GM12878 (cell line): ENCODE results near the gene DDX55. TPM values are rescaled to one million over a fixed set of nuclear protein-coding genes. Genes with fewer than 3 reads are reported as not detected.

Experiments used
- ATAC-seq: fragments of 200-7000 bp; cut with Tn5 transposase; 3 replicates; pipeline ENCODE4 v1.9.1; 2020; ENCODE audit warnings: mild to moderate bottlenecking, moderate library complexity
- BruUV-seq: library from RNA; stranded (reverse); fragments of 400-500 nt; replicated peaks from 2 replicates; lab custom pipeline; 2021; lab: Mats Ljungman, UMichigan
- CTCF ChIA-PET: fragments of 300-600 bp; sonication (Branson Sonifier 250); formaldehyde crosslinking; extraction: SDS; loops from one replicate; lab custom pipeline; 2021; ENCODE audit warnings: inconsistent platforms; lab: Yijun Ruan, JAX
- POLR2A ChIA-PET: fragments of 350-600 bp; formaldehyde crosslinking; extraction: SDS; loops from one replicate; lab custom pipeline; 2021; ENCODE audit warnings: inconsistent platforms; lab: Charles Lee
- RAD21 ChIA-PET: fragments of 300-600 bp; sonication (Branson Sonifier 250); formaldehyde crosslinking; loops from one replicate; lab custom pipeline; 2023; ENCODE audit warnings: antibody characterized with exemption; ENCODE audit not compliant: unreplicated experiment; lab: Charles Lee
- SMC1A ChIA-PET: fragments of 300-600 bp; sonication (Branson Sonifier 250); formaldehyde crosslinking; loops from one replicate; lab custom pipeline; 2023; ENCODE audit not compliant: unreplicated experiment, uncharacterized antibody; lab: Charles Lee
- DNase-seq: peaks from one replicate; pipeline ENCODE4 v3.0.0-alpha.2; 2011; ENCODE audit warnings: low read depth, low spot score
- FAIRE-seq: peaks from 3 replicates; lab custom pipeline; 2011; peaks lifted over from hg19 to GRCh38; lab: Jason Lieb, UNC
- H2AFZ ChIP-seq: 2 replicates; pipeline ENCODE4 v1.6.0; 2011; ENCODE audit warnings: low read depth, low read length, control low read depth; ENCODE audit not compliant: control insufficient read depth
- H3K27ac ChIP-seq: 2 replicates; pipeline ENCODE4 v1.5.1; 2011; ENCODE audit warnings: control low read depth; ENCODE audit not compliant: control insufficient read depth, insufficient read depth
- H3K27me3 ChIP-seq, 2 experiments: replicated peaks in 1 of 2; 2 replicates each; pipeline versions ENCODE4 v1.6.0 to v1.6.1; 2011; ENCODE audit warnings: low read length in 1 of 2; ENCODE audit not compliant: control insufficient read depth in 2 of 2, insufficient read depth in 2 of 2
- H3K36me3 ChIP-seq, 2 experiments: 2 replicates each; pipeline ENCODE4 v1.5.1; 2011; ENCODE audit warnings: low read length in 1 of 2; ENCODE audit not compliant: control insufficient read depth in 2 of 2, insufficient read depth in 2 of 2
- H3K4me1 ChIP-seq: 2 replicates; pipeline ENCODE4 v1.6.1; 2011; ENCODE audit warnings: mild to moderate bottlenecking, low read length, moderate library complexity, mixed read lengths; ENCODE audit not compliant: control insufficient read depth, insufficient read depth
- H3K4me2 ChIP-seq: 2 replicates; pipeline ENCODE4 v1.6.0; 2011; ENCODE audit warnings: control low read depth; ENCODE audit not compliant: control insufficient read depth, insufficient read depth
- H3K4me3 ChIP-seq: fragments of 200-600 bp; sonication (generic); 2 replicates; pipeline ENCODE4 v1.5.1; 2016
- H3K79me2 ChIP-seq: 2 replicates; pipeline ENCODE4 v1.6.0; 2011; ENCODE audit warnings: low read length; ENCODE audit not compliant: control insufficient read depth, insufficient read depth
- H3K9ac ChIP-seq: 2 replicates; pipeline ENCODE4 v1.8.0; 2011; ENCODE audit warnings: low read length, control low read depth, mixed read lengths; ENCODE audit not compliant: control insufficient read depth, insufficient read depth
- H3K9me3 ChIP-seq: replicated peaks from 3 replicates; pipeline ENCODE4 v1.5.1; 2011; ENCODE audit warnings: mild to moderate bottlenecking, low read length; ENCODE audit not compliant: control insufficient read depth, insufficient read depth
- H4K20me1 ChIP-seq: 2 replicates; pipeline ENCODE4 v1.6.0; 2011; ENCODE audit not compliant: control insufficient read depth, insufficient read depth
- BCL3 ChIP-seq: IDR thresholded peaks from 2 replicates; pipeline ENCODE4 v1.6.1; 2011; ENCODE audit warnings: borderline replicate concordance, low read depth, mild to moderate bottlenecking, moderate library complexity, low read length; ENCODE audit not compliant: insufficient read depth, poor library complexity, severe bottlenecking
- FOXK2 ChIP-seq: fragments of 450-650 bp; IDR thresholded peaks from 2 replicates; pipeline ENCODE4 v1.6.1; 2017; ENCODE audit warnings: mild to moderate bottlenecking, moderate library complexity
- HCFC1 ChIP-seq: fragments of 150-350 bp; IDR thresholded peaks from 2 replicates; pipeline ENCODE4 v1.6.1; 2014; ENCODE audit warnings: low read length
- IKZF1 ChIP-seq: fragments of 450-650 bp; conservative IDR thresholded peaks from 2 replicates; pipeline ENCODE4 v1.6.1; 2017; ENCODE audit warnings: antibody characterized with exemption, mild to moderate bottlenecking
- MEF2B ChIP-seq: fragments of 450-650 bp; IDR thresholded peaks from 2 replicates; pipeline ENCODE4 v1.6.1; 2018; ENCODE audit warnings: mild to moderate bottlenecking, moderate library complexity; ENCODE audit not compliant: partially characterized antibody, poor library complexity, severe bottlenecking
- MYC ChIP-seq: IDR thresholded peaks from 2 replicates; pipeline ENCODE4 v1.6.1; 2011; ENCODE audit warnings: mild to moderate bottlenecking, low read length, moderate library complexity, inconsistent platforms; ENCODE audit not compliant: insufficient read depth, insufficient replicate concordance, insufficient read length, severe bottlenecking
- NR2C1 ChIP-seq: fragments of 450-650 bp; IDR thresholded peaks from 2 replicates; pipeline ENCODE4 v1.6.1; 2017; ENCODE audit warnings: antibody characterized with exemption, mild to moderate bottlenecking, moderate library complexity
- NRF1 ChIP-seq: conservative IDR thresholded peaks from 2 replicates; pipeline ENCODE4 v1.6.1; 2011; ENCODE audit warnings: mild to moderate bottlenecking, low read depth, low read length, improper control_type of control experiment
- PAX5 ChIP-seq: IDR thresholded peaks from 2 replicates; pipeline ENCODE4 v1.6.1; 2011; ENCODE audit warnings: low read depth, low read length, borderline replicate concordance
- POLR2A ChIP-seq: IDR thresholded peaks from 2 replicates; pipeline ENCODE4 v1.6.1; 2011; ENCODE audit warnings: low read depth, mild to moderate bottlenecking, low read length
- POLR2AphosphoS5 ChIP-seq: IDR thresholded peaks from 2 replicates; pipeline ENCODE4 v1.6.1; 2011; ENCODE audit warnings: mild to moderate bottlenecking, low read length, inconsistent platforms
- RAD51 ChIP-seq: fragments of 450-650 bp; IDR thresholded peaks from 2 replicates; pipeline ENCODE4 v1.6.1; 2016; ENCODE audit warnings: moderate library complexity, mild to moderate bottlenecking, inconsistent platforms
- RB1 ChIP-seq: fragments of 450-650 bp; formaldehyde crosslinking; IDR thresholded peaks from 2 replicates; pipeline ENCODE4 v1.6.1; 2017; ENCODE audit warnings: mild to moderate bottlenecking, borderline replicate concordance
- SIX5 ChIP-seq: IDR thresholded peaks from 2 replicates; pipeline ENCODE4 v1.6.1; 2011; ENCODE audit warnings: mild to moderate bottlenecking, low read depth, low read length, moderate library complexity; ENCODE audit not compliant: severe bottlenecking
- SMARCA5 ChIP-seq: fragments of 450-650 bp; IDR thresholded peaks from 2 replicates; pipeline ENCODE4 v1.6.1; 2017; ENCODE audit warnings: mild to moderate bottlenecking
- SUPT20H ChIP-seq: IDR thresholded peaks from 2 replicates; pipeline ENCODE4 v1.6.1; 2011; ENCODE audit warnings: low read depth, mild to moderate bottlenecking, low read length, moderate library complexity, borderline replicate concordance; ENCODE audit not compliant: control insufficient read depth
- TAF1 ChIP-seq: IDR thresholded peaks from 2 replicates; pipeline ENCODE4 v1.6.1; 2011; ENCODE audit warnings: mild to moderate bottlenecking, low read depth, low read length, borderline replicate concordance
- ZBTB4 ChIP-seq: fragments of 450-650 bp; formaldehyde crosslinking; IDR thresholded peaks from 2 replicates; pipeline ENCODE4 v1.4.0; 2022; ENCODE audit warnings: mild to moderate bottlenecking, moderate library complexity
- ZNF622 ChIP-seq: fragments of 450-650 bp; IDR thresholded peaks from 2 replicates; pipeline ENCODE4 v1.6.1; 2017; ENCODE audit warnings: mild to moderate bottlenecking, inconsistent platforms
- WGBS: methylation state at CpG from one replicate; pipeline ENCODE4 v1.1.6; 2016; ENCODE audit warnings: low lambda C conversion rate; ENCODE audit not compliant: insufficient replicate concordance, insufficient coverage; ENCODE audit errors: missing lambda C conversion rate; 5-methylcytosine and 5-hydroxymethylcytosine counted together
- in situ Hi-C: fragments of 300-500 bp; cut with MboI; formaldehyde crosslinking; loops from 9 replicates; pipeline ENCODE4 v1.14.3; 2018; ENCODE audit warnings: mixed read lengths
- intact Hi-C: fragments of 100-400 bp; cut with micrococcal nuclease; formaldehyde crosslinking; loops from one replicate; pipeline ENCODE4 v1.14.2; 2022; ENCODE audit not compliant: unreplicated experiment
- polyA plus RNA-seq, 11 experiments: library from polyadenylated mRNA; depleted of rRNA in 4 of 11; unstranded in 6 of 11; stranded (reverse) in 5 of 11; fragments of >200 nt; fragmentation: Nextera tagmentation in 4 of 11; fragmentation: Illumina TruSeq in 1 of 11; extraction: Ambion mirVana in 4 of 11; extraction: Trizol in 1 of 11; gene quantifications; 1 replicate in 1 of 11; 2 replicates in 10 of 11; pipeline versions ENCODE4 v1.2.1 to v1.2.3, GENCODE V29; 2011 to 2016; ENCODE audit warnings: inconsistent platforms in 2 of 11, missing spikeins in 2 of 11, low read depth in 1 of 11
- total RNA-seq, 4 experiments: library from RNA; depleted of rRNA in 3 of 4; stranded (reverse); fragments of >200 nt in 3 of 4; fragmentation: Illumina TruSeq in 1 of 4; extraction: Trizol in 1 of 4; gene quantifications; 2 replicates each; pipeline versions ENCODE4 v1.2.1 to v1.2.3, GENCODE V29; 2013 to 2021

Gene DDX55
- total and polyA plus RNA-seq, 10 of the 15 experiments (the other 5 are each of a cell fraction or from before 2014, with no cell fraction given), result 4.5 to 42.4 (median 33.4) TPM

- no peak for TF ChIP-seq ZBTB4 (CRISPR knock-in tag)
- TF ChIP-seq, all 136 proteins: peak for 0
Observed at GRCh38 chr12:123559468-123559867, 42.4 kb upstream of the DDX55 start (continued).

- H3K4me2 ChIP-seq, result no peak overlapping the region
- H3K27ac ChIP-seq, result no peak overlapping the region
- ATAC-seq (no peak), FAIRE-seq (no peak), DNase-seq (no peak)
- in situ Hi-C loops (no loop called here), intact Hi-C loops (no loop called here)
- POLR2A ChIA-PET, result no interaction called here
- SMC1A ChIA-PET, result no interaction called here
- H3K4me3 ChIP-seq, result no peak overlapping the region
- no peaks in the 10 kb centered on the region for H3K36me3 ChIP-seq
- RAD21 ChIA-PET, result interaction anchor here (0.6 kb wide), 1 partner anchor 12 kb away, joined by 4 read pairs; no protein-coding TSS in a partner anchor
- CTCF ChIA-PET, result interaction anchor here (0.6 to 1.9 kb wide), 4 partner anchors 8 to 331 kb away, joined by 3 to 11 read pairs (median 4); no protein-coding TSS in a partner anchor
- H3K79me2 ChIP-seq, result no peaks in the 10 kb centered on the region
- WGBS, result 38% methylated on average over 4 of the region's 4 CpGs
- no peaks in the 10 kb centered on the region for H3K4me1 ChIP-seq
- no peaks in the 10 kb centered on the region; the same call in 2 of the 3 replicates for H3K9me3 ChIP-seq
- H4K20me1 ChIP-seq, result no peaks in the 10 kb centered on the region
- no TSS peak for BruUV-seq
- no peak overlapping the region for H3K9ac ChIP-seq
- H3K27me3 ChIP-seq, result no peaks in the 10 kb centered on the region; a peak in 1 of 4 replicates
- H2AFZ ChIP-seq, result no peak overlapping the region
- TF ChIP-seq SUPT20H (no peak), ZNF622 (no peak), MYC (no peak), IKZF1 (no peak), BCL3 (no peak), POLR2AphosphoS5 (no peak), SMARCA5 (no peak), TAF1 (no peak), NR2C1 (no peak), PAX5 (no peak), RAD51 (peak; percentile 30; the same call in 1 of the 2 replicates), HCFC1 (0 out of 2 replicates have a peak, but pooled peaks have one; percentile 37), FOXK2 (no peak), RB1 (no peak), POLR2A (no peak), NRF1 (no peak), SIX5 (peak; percentile 58), MEF2B (no peak)
Observed at GRCh38 chr12:123571343-123571813, 30.5 kb upstream of the DDX55 start.
